Type B pancreatic cell (in vitro differentiated cells): ENCODE measurements around the gene IL2RA. TPM values are rescaled to one million over a fixed set of nuclear protein-coding genes. Genes with fewer than 3 reads are reported as not detected.

Experiments
- DNase-seq: peaks from one replicate; pipeline ENCODE4 v3.0.0; 2021; ENCODE audit warnings: mixed read lengths; ENCODE audit not compliant: unreplicated experiment; ENCODE audit errors: extremely low spot score
- H3K27ac Mint-ChIP-seq: 2 replicates; pipeline ENCODE4 v1.8.0; 2021; ENCODE audit warnings: mild to moderate bottlenecking, mixed read lengths
- H3K27me3 Mint-ChIP-seq: 2 replicates; pipeline ENCODE4 v1.8.0; 2021; ENCODE audit warnings: mixed read lengths
- H3K36me3 Mint-ChIP-seq: 2 replicates; pipeline ENCODE4 v1.8.0; 2021; ENCODE audit warnings: mixed read lengths
- H3K4me1 Mint-ChIP-seq: one replicate; pipeline ENCODE4 v1.8.0; 2021; ENCODE audit warnings: mixed read lengths; ENCODE audit not compliant: unreplicated experiment
- H3K4me3 Mint-ChIP-seq: 2 replicates; pipeline ENCODE4 v1.8.0; 2021; ENCODE audit warnings: mild to moderate bottlenecking, mixed read lengths
- H3K9me3 Mint-ChIP-seq: 2 replicates; pipeline ENCODE4 v1.8.0; 2021; ENCODE audit warnings: mixed read lengths
- total RNA-seq: library from RNA; stranded (reverse); gene quantifications from 2 replicates; pipeline ENCODE4 v1.2.1, GENCODE V29; 2021; ENCODE audit warnings: low replicate concordance
- TF ChIP-seq, protein P1 (sequence below): fragments of 200-600 bp; sonication (generic); conservative IDR thresholded peaks from 2 replicates; pipeline ENCODE4 v1.5.0; 2021; ENCODE audit warnings: antibody characterized with exemption, mild to moderate bottlenecking

The IL2RA gene
- total RNA-seq, 1 donor from 2014 or later, result not detected

DNA sequence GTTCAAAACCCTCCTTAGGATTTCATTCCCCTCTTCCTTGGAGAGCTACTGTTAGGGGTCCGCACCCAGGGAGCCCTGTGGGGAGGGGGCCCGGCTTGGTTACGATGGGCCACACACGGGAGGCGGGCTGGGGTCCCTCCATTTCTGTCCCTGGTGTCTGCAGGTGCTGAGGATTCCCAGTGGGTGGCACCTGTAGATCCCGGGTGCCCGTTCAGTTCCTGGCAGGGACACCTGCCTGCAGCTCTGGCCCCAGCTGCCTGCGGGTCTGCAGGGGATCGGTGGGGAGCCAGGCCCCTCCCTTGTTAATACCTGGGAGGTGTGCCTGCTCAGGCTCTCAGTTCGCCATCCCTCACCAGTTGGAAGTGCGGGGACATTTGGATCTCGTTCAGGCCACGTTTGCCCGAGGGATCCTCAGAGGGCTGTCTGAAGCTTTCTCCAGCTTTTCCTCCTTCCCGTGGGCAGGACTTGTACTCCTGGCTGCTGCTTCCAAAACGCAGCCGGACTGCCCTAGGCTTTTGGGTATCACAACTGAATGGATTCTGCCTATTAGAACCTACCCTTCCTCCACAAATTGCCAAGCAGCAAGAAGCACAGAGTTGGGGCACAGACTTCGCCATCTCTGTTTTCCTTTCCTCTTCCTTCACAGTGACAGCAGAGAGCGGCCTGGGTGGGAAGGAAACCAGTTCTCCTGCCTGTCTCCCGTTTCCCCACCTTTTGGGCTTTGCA, 62.6 kb downstream of the IL2RA start:
- no peak overlapping the region for H3K27ac Mint-ChIP-seq

DNA sequence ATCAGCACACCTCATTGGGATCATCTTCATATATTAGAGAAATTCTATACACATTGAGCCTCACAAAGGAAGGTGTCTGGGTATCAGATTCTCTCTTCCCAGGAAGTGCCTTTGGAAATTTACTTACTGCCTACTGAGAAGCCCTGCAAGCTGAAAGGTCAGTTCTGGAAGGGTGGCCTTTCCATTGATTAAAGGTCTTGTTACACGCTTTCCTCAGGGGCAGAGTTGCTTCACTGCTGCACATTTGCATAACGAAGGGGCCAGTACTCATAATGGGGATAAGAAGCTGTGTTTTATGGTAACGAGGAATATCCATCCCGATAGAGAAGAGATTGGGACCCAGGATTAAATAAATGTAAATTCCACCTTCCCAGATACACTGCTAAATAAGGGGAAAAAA, 65.5 kb downstream of the IL2RA start:
- TF ChIP-seq, protein P1, sequence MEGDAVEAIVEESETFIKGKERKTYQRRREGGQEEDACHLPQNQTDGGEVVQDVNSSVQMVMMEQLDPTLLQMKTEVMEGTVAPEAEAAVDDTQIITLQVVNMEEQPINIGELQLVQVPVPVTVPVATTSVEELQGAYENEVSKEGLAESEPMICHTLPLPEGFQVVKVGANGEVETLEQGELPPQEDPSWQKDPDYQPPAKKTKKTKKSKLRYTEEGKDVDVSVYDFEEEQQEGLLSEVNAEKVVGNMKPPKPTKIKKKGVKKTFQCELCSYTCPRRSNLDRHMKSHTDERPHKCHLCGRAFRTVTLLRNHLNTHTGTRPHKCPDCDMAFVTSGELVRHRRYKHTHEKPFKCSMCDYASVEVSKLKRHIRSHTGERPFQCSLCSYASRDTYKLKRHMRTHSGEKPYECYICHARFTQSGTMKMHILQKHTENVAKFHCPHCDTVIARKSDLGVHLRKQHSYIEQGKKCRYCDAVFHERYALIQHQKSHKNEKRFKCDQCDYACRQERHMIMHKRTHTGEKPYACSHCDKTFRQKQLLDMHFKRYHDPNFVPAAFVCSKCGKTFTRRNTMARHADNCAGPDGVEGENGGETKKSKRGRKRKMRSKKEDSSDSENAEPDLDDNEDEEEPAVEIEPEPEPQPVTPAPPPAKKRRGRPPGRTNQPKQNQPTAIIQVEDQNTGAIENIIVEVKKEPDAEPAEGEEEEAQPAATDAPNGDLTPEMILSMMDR, result no peak
- Mint-ChIP-seq H3K27ac (no peak overlapping the region), H3K9me3 (peaks cover 4% of the 10 kb centered on the region), H3K27me3 (peaks cover 17% of the 10 kb centered on the region), H3K36me3 (no peaks in the 10 kb centered on the region), H3K4me1 (no peaks in the 10 kb centered on the region), H3K4me3 (no peak overlapping the region)
- no peak for DNase-seq

More for the DNA sequence above, 62.6 kb downstream of the IL2RA start:
- TF ChIP-seq, protein P1, result no peak
- peaks cover 20% of the 10 kb centered on the region for H3K27me3 Mint-ChIP-seq
- no peaks in the 10 kb centered on the region for H3K36me3 Mint-ChIP-seq
- H3K4me1 Mint-ChIP-seq, result no peaks in the 10 kb centered on the region
- DNase-seq, result peak; percentile 51
- H3K4me3 Mint-ChIP-seq, result no peak overlapping the region
- H3K9me3 Mint-ChIP-seq, result no peaks in the 10 kb centered on the region

DNA sequence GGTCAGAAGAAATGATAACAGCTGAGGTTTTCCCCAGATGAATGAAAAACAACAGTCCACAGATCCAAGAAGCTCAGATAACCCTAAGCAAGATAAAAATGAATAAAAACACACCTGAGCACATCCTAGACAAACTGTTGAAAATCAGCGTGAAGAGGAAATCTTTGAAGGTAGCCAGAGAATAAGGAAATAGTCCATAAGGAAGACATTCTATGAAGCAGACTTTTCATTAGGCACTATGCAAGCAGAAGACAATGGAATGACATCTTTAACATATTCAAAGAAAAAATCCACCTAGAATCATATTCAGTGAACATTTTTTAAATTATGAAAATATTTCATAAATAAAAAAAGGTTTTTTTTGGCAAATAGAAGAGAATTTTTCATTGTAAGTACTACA, 69.8 kb downstream of the IL2RA start:
- Mint-ChIP-seq H3K4me1 (no peaks in the 10 kb centered on the region), H3K36me3 (no peaks in the 10 kb centered on the region), H3K27ac (no peak overlapping the region)

DNA sequence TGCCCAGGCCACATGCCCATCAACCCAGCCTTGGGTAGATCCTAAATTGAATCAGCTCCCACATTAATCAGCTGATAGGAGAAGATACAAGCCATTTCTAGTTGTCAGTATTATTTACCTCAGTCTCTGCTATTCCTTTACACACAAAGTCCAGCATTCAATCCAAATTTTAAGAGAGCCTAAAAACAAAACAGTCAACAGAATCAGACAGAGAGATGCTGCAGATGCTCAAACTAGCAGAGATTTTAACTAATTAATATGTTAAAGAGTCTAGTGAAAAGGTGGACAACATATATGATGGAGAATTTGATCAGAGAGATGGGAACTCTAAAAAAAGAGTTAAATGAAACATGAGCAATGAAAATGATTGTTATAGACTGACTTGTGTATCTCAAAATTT, 70.5 kb downstream of the IL2RA start:
- TF ChIP-seq, protein P1, result no peak
- no peak overlapping the region for H3K27ac Mint-ChIP-seq
- H3K27me3 Mint-ChIP-seq, result peaks cover 13% of the 10 kb centered on the region
- no peaks in the 10 kb centered on the region for H3K4me1 Mint-ChIP-seq
- H3K36me3 Mint-ChIP-seq, result no peaks in the 10 kb centered on the region
- H3K9me3 Mint-ChIP-seq, result peaks cover 4% of the 10 kb centered on the region
- no peak overlapping the region for H3K4me3 Mint-ChIP-seq
- DNase-seq, result no peak

More for the DNA sequence above, 69.8 kb downstream of the IL2RA start:
- H3K9me3 Mint-ChIP-seq, result peaks cover 4% of the 10 kb centered on the region
- H3K27me3 Mint-ChIP-seq, result peaks cover 9% of the 10 kb centered on the region
- no peak for DNase-seq
- H3K4me3 Mint-ChIP-seq, result no peak overlapping the region
- TF ChIP-seq, protein P1, result no peak

DNA sequence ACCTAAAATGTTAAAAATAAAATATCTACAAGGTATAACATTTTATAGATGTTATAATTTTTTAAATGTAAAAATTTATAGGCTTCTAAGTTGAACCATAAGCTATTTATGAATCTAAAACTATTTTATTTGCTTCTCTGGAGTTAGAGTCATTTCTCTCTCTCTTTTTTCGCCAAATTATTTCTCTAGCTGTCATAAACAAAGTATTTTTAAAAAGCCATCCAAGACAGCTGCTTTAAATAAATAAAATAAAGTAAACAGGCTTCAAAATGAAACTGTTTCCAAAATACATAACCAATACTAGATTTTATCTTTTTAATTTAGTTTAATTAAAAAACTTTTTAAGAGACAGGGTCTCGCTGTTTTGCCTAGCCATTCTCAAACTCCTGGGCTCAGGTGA, 72.4 kb downstream of the IL2RA start:
- no peak for DNase-seq
- Mint-ChIP-seq H3K9me3 (peaks cover 4% of the 10 kb centered on the region), H3K36me3 (no peaks in the 10 kb centered on the region), H3K4me3 (no peak overlapping the region), H3K27ac (no peak overlapping the region), H3K4me1 (no peaks in the 10 kb centered on the region), H3K27me3 (peaks cover 17% of the 10 kb centered on the region)
- TF ChIP-seq, protein P1, result no peak
